Mesenchymal stem cell (in vitro differentiated cells and primary cell): ENCODE measurements around the gene PTPRR.

Experiments
- DNase-seq: peaks from one replicate; pipeline ENCODE4 v3.0.0-alpha.2; 2013
- H2AFZ ChIP-seq: one replicate; pipeline ENCODE4 v1.6.1; 2013; ENCODE audit warnings: low read depth, mild to moderate bottlenecking, control low read depth, inconsistent platforms, low read length, moderate library complexity
- H2AK5ac ChIP-seq: 2 replicates; pipeline ENCODE4 v1.6.1; 2013; ENCODE audit warnings: low read length, moderate library complexity, mild to moderate bottlenecking, inconsistent platforms; ENCODE audit not compliant: severe bottlenecking
- H2BK120ac ChIP-seq: one replicate; pipeline ENCODE4 v1.6.1; 2013; ENCODE audit warnings: low read depth, mild to moderate bottlenecking, inconsistent platforms, low read length, moderate library complexity
- H2BK12ac ChIP-seq, 2 experiments: one replicate each; pipeline ENCODE4 v1.6.1; 2013; ENCODE audit warnings: inconsistent platforms in 2 of 2, low read length in 2 of 2, mild to moderate bottlenecking in 2 of 2, moderate library complexity in 2 of 2, control low read depth in 1 of 2
- H2BK15ac ChIP-seq: one replicate; pipeline ENCODE4 v1.6.1; 2013; ENCODE audit warnings: mild to moderate bottlenecking, low read depth, inconsistent platforms; ENCODE audit not compliant: poor library complexity, severe bottlenecking
- H2BK5ac ChIP-seq: 2 replicates; pipeline ENCODE4 v1.6.1; 2013; ENCODE audit warnings: low read depth, mild to moderate bottlenecking, low read length, control low read depth, inconsistent platforms; ENCODE audit not compliant: poor library complexity, severe bottlenecking
- H3K14ac ChIP-seq, 2 experiments: one replicate each; pipeline ENCODE4 v1.6.1; 2013; ENCODE audit warnings: inconsistent platforms in 2 of 2, low read length in 2 of 2, control low read depth in 1 of 2, mild to moderate bottlenecking in 1 of 2, moderate library complexity in 1 of 2
- H3K18ac ChIP-seq, 2 experiments: one replicate each; pipeline ENCODE4 v1.6.1; 2013; ENCODE audit warnings: inconsistent platforms in 2 of 2, low read length in 2 of 2, control low read depth in 1 of 2, low read depth in 1 of 2, mild to moderate bottlenecking in 1 of 2
- H3K23ac ChIP-seq, 2 experiments: one replicate each; pipeline ENCODE4 v1.6.1; 2013; ENCODE audit warnings: inconsistent platforms in 2 of 2, low read length in 2 of 2, mild to moderate bottlenecking in 2 of 2, moderate library complexity in 2 of 2, control low read depth in 1 of 2
- H3K27ac ChIP-seq: 2 replicates; pipeline ENCODE4 v1.5.1; 2013; ENCODE audit warnings: mild to moderate bottlenecking, moderate library complexity, low read length, control low read depth, inconsistent platforms; ENCODE audit not compliant: poor library complexity, severe bottlenecking
- H3K27me3 ChIP-seq, 2 experiments: 2 replicates each; pipeline versions ENCODE4 v1.6.1 to v1.7.0; 2013; ENCODE audit warnings: low read length in 2 of 2, mild to moderate bottlenecking in 2 of 2, moderate library complexity in 2 of 2, control low read depth in 1 of 2, inconsistent platforms in 1 of 2; ENCODE audit not compliant: control insufficient read depth in 1 of 2, insufficient read depth in 1 of 2
- H3K36me3 ChIP-seq, 2 experiments: 2 replicates each; pipeline versions ENCODE4 v1.6.1 to v1.7.0; 2013; ENCODE audit warnings: low read length in 2 of 2, control low read depth in 1 of 2, inconsistent platforms in 1 of 2, low read depth in 1 of 2, mild to moderate bottlenecking in 1 of 2; ENCODE audit not compliant: insufficient read depth in 2 of 2, control insufficient read depth in 1 of 2
- H3K4ac ChIP-seq, 2 experiments: one replicate each; pipeline ENCODE4 v1.6.1; 2013; ENCODE audit warnings: inconsistent platforms in 2 of 2, low read length in 2 of 2, mild to moderate bottlenecking in 2 of 2, moderate library complexity in 2 of 2, control low read depth in 1 of 2, low read depth in 1 of 2
- H3K4me1 ChIP-seq: 2 replicates; pipeline ENCODE4 v1.6.1; 2013; ENCODE audit warnings: low read depth, low read length, control low read depth; ENCODE audit not compliant: control insufficient read depth, insufficient read depth
- H3K4me2 ChIP-seq: 2 replicates; pipeline ENCODE4 v1.6.1; 2013; ENCODE audit warnings: low read length, mild to moderate bottlenecking, inconsistent platforms; ENCODE audit not compliant: poor library complexity, severe bottlenecking
- H3K4me3 ChIP-seq, 2 experiments: 2 replicates each; pipeline versions ENCODE4 v1.5.1 to v1.7.0; 2013; ENCODE audit warnings: low read length in 2 of 2, mild to moderate bottlenecking in 2 of 2, control low read depth in 1 of 2, low read depth in 1 of 2; ENCODE audit not compliant: insufficient read depth in 1 of 2
- H3K79me1 ChIP-seq: replicated peaks from 2 replicates; pipeline ENCODE4 v1.6.1; 2013; ENCODE audit warnings: mild to moderate bottlenecking, control low read depth, low read length, inconsistent platforms; ENCODE audit not compliant: poor library complexity, severe bottlenecking
- H3K9ac ChIP-seq: 2 replicates; pipeline ENCODE4 v1.7.0; 2013; ENCODE audit warnings: mild to moderate bottlenecking, low read length, moderate library complexity
- H3K9me3 ChIP-seq: 2 replicates; pipeline ENCODE4 v1.7.0; 2013; ENCODE audit warnings: mild to moderate bottlenecking, low read length; ENCODE audit not compliant: control insufficient read depth
- H4K8ac ChIP-seq: one replicate; pipeline ENCODE4 v1.6.1; 2013; ENCODE audit warnings: inconsistent platforms, mild to moderate bottlenecking, low read length, moderate library complexity
- H4K91ac ChIP-seq: one replicate; pipeline ENCODE4 v1.6.1; 2013; ENCODE audit warnings: mild to moderate bottlenecking, low read length, inconsistent platforms
- WGBS: methylation state at CpG from one replicate; pipeline ENCODE4 v1.1.7; 2013; ENCODE audit warnings: mixed read lengths; 5-methylcytosine and 5-hydroxymethylcytosine counted together

Gene PTPRR

GRCh38 chr12:70695361-70696023, 225.0 kb downstream of the PTPRR start:
- H2BK12ac ChIP-seq = no peak overlapping the region
- H4K91ac ChIP-seq = no peak overlapping the region
- no peak overlapping the region for H3K27ac ChIP-seq
- no peak overlapping the region for H2BK15ac ChIP-seq
- no peak overlapping the region for H3K4ac ChIP-seq
- H3K23ac ChIP-seq = no peak overlapping the region
- 60% methylated on average over 1 of the region's 3 CpGs for WGBS
- H3K14ac ChIP-seq = no peak overlapping the region
- no peak overlapping the region for H4K8ac ChIP-seq
- H2BK120ac ChIP-seq = no peak overlapping the region
- no peak overlapping the region for H2AK5ac ChIP-seq
- no peak overlapping the region for H3K18ac ChIP-seq
- H3K4me2 ChIP-seq = no peak overlapping the region
- no peaks in the 10 kb centered on the region for H3K9me3 ChIP-seq
- H3K4me1 ChIP-seq = no peaks in the 10 kb centered on the region
- no peak for DNase-seq
- no peak overlapping the region for H2AFZ ChIP-seq
- no peak overlapping the region for H2BK5ac ChIP-seq
- H3K4me3 ChIP-seq = no peak overlapping the region
- H3K36me3 ChIP-seq = no peaks in the 10 kb centered on the region
- no peaks in the 10 kb centered on the region for H3K79me1 ChIP-seq
- H3K9ac ChIP-seq = no peak overlapping the region
- no peaks in the 10 kb centered on the region for H3K27me3 ChIP-seq

DNA sequence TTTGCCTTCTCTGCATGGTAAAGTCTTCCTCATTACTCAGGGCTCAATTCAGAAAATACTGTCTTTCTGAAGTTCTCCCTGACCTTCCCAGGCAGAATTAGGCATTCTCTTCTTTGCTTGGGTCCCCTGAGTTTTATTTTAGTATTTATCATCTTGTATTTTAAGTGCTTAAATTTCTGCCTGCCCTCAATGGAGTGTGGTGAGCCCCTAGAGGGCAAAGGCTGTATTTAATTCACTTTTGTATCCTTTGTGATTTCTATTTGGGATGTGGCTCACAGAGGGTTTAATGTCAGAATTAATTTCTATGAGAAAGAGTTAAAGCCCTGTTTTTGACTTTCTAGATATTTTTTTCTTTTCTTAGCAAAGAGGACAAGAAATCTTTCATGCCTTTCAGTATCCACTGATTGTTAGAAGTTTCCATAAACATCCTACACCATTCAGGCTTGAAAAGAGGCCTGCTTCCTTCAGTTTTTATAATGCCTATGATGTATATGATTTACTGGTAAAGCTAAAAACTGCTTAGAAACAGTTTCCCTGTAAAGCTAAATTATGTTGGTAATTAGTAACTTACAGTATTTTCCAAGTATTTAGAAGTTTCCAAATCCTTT, 227.8 kb downstream of the PTPRR start:
- H3K18ac ChIP-seq = no peak overlapping the region
- no peak overlapping the region for H2BK120ac ChIP-seq
- H3K36me3 ChIP-seq = no peaks in the 10 kb centered on the region
- no peak overlapping the region for H4K91ac ChIP-seq
- H2BK12ac ChIP-seq = no peak overlapping the region
- peak overlapping the region; percentile 5 for H3K9ac ChIP-seq
- no peak overlapping the region for H2BK5ac ChIP-seq
- H2BK15ac ChIP-seq = no peak overlapping the region
- no peak overlapping the region for H4K8ac ChIP-seq
- no peak overlapping the region for H3K4me2 ChIP-seq
- no peak overlapping the region for H3K4me3 ChIP-seq
- no peak overlapping the region for H3K23ac ChIP-seq
- no peaks in the 10 kb centered on the region for H3K79me1 ChIP-seq
- H3K27me3 ChIP-seq = no peaks in the 10 kb centered on the region
- H3K27ac ChIP-seq = no peak overlapping the region
- DNase-seq = peak; percentile 9
- no peaks in the 10 kb centered on the region for H3K9me3 ChIP-seq
- no peak overlapping the region for H2AFZ ChIP-seq
- no peaks in the 10 kb centered on the region for H3K4me1 ChIP-seq
- no peak overlapping the region for H3K4ac ChIP-seq
- H3K14ac ChIP-seq = no peak overlapping the region
- no peak overlapping the region for H2AK5ac ChIP-seq

- H3K4ac ChIP-seq = no peak overlapping the region
- no peak overlapping the region for H3K23ac ChIP-seq
- H3K9me3 ChIP-seq = no peaks in the 10 kb centered on the region
- H3K27ac ChIP-seq = no peak overlapping the region
- H2BK120ac ChIP-seq = no peak overlapping the region
- no peak overlapping the region for H2AFZ ChIP-seq
- no peak overlapping the region for H2BK5ac ChIP-seq
- no peak overlapping the region for H3K4me2 ChIP-seq
- H3K79me1 ChIP-seq = no peaks in the 10 kb centered on the region
- H4K91ac ChIP-seq = no peak overlapping the region
- H2BK15ac ChIP-seq = no peak overlapping the region
- no peak overlapping the region for H3K14ac ChIP-seq
- H2AK5ac ChIP-seq = no peak overlapping the region
- no peak overlapping the region for H3K4me3 ChIP-seq
- no peak overlapping the region for H3K9ac ChIP-seq
- no peak overlapping the region for H4K8ac ChIP-seq
- no peak overlapping the region for H2BK12ac ChIP-seq
- H3K18ac ChIP-seq = no peak overlapping the region
- H3K4me1 ChIP-seq = no peaks in the 10 kb centered on the region
- H3K36me3 ChIP-seq = no peaks in the 10 kb centered on the region
- WGBS = 73% methylated on average over 5 of the region's 5 CpGs
- DNase-seq = peak; percentile 37
- no peaks in the 10 kb centered on the region for H3K27me3 ChIP-seq
Observed at GRCh38 chr12:70691018-70691672, 229.4 kb downstream of the PTPRR start.

GRCh38 chr12:70686907-70687306, 233.6 kb downstream of the PTPRR start:
- no peak overlapping the region for H3K18ac ChIP-seq
- H2BK15ac ChIP-seq = no peak overlapping the region
- H2BK120ac ChIP-seq = no peak overlapping the region
- H2AFZ ChIP-seq = no peak overlapping the region
- no peak overlapping the region for H4K8ac ChIP-seq
- H3K9me3 ChIP-seq = no peaks in the 10 kb centered on the region
- H3K14ac ChIP-seq = no peak overlapping the region
- no peaks in the 10 kb centered on the region for H3K79me1 ChIP-seq
- H3K27ac ChIP-seq = no peak overlapping the region
- H3K36me3 ChIP-seq = no peaks in the 10 kb centered on the region
- no peak overlapping the region for H2BK12ac ChIP-seq
- H3K4me3 ChIP-seq = no peak overlapping the region
- no peak overlapping the region for H2AK5ac ChIP-seq
- no peak overlapping the region for H3K9ac ChIP-seq
- WGBS = no CpG with 5 or more reads among the region's 1 CpG
- no peak overlapping the region for H2BK5ac ChIP-seq
- no peak overlapping the region for H3K23ac ChIP-seq
- H4K91ac ChIP-seq = no peak overlapping the region
- H3K27me3 ChIP-seq = no peaks in the 10 kb centered on the region
- no peak for DNase-seq
- H3K4me2 ChIP-seq = no peak overlapping the region
- H3K4ac ChIP-seq = no peak overlapping the region
- no peaks in the 10 kb centered on the region for H3K4me1 ChIP-seq
